ENCODE results near the gene TNXB. TPM values are rescaled to one million over a fixed set of nuclear protein-coding genes. Genes with fewer than 3 reads are reported as not detected.

TNXB gene
- total RNA-seq, 1 experiment from 2014 or later = 1.8 TPM

GRCh38 chr6:32140420-32141046 is 31.4 kb upstream of the TNXB start:
- TF ChIP-seq TCF7L2 (IDR thresholded peaks at IDR 0.05; ENCODE audit: low read depth, low read length) (no peak), CTCF (IDR thresholded peaks at IDR 0.05) (no peak), POLR2AphosphoS5 (IDR thresholded peaks at IDR 0.05; ENCODE audit: low read depth, low read length) (no peak), SIN3A (IDR thresholded peaks at IDR 0.05; ENCODE audit: borderline replicate concordance, insufficient read depth, low read depth, low read length) (no peak)
- TF ChIP-seq, protein P1, sequence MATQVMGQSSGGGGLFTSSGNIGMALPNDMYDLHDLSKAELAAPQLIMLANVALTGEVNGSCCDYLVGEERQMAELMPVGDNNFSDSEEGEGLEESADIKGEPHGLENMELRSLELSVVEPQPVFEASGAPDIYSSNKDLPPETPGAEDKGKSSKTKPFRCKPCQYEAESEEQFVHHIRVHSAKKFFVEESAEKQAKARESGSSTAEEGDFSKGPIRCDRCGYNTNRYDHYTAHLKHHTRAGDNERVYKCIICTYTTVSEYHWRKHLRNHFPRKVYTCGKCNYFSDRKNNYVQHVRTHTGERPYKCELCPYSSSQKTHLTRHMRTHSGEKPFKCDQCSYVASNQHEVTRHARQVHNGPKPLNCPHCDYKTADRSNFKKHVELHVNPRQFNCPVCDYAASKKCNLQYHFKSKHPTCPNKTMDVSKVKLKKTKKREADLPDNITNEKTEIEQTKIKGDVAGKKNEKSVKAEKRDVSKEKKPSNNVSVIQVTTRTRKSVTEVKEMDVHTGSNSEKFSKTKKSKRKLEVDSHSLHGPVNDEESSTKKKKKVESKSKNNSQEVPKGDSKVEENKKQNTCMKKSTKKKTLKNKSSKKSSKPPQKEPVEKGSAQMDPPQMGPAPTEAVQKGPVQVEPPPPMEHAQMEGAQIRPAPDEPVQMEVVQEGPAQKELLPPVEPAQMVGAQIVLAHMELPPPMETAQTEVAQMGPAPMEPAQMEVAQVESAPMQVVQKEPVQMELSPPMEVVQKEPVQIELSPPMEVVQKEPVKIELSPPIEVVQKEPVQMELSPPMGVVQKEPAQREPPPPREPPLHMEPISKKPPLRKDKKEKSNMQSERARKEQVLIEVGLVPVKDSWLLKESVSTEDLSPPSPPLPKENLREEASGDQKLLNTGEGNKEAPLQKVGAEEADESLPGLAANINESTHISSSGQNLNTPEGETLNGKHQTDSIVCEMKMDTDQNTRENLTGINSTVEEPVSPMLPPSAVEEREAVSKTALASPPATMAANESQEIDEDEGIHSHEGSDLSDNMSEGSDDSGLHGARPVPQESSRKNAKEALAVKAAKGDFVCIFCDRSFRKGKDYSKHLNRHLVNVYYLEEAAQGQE (IDR thresholded peaks at IDR 0.05; ENCODE audit: insufficient read depth in 1 of 2, low read depth in 2 of 2, low read length in 1 of 2) = no peak
- no TSS peak for BruUV-seq (replicated peaks)
- Histone ChIP-seq H3K27ac (ENCODE audit: low read length) (no peak overlapping the region), H3K27me3 (ENCODE audit: control insufficient read depth, insufficient read depth, low read length) (no peaks in the 10 kb centered on the region), H3K4me1 (ENCODE audit: control insufficient read depth, insufficient read depth, low read length) (no peaks in the 10 kb centered on the region), H3K9me3 (ENCODE audit: control insufficient read depth, insufficient read depth, low read depth, low read length) (no peaks in the 10 kb centered on the region), H3K36me3 (ENCODE audit: control insufficient read depth, insufficient read depth, low read length) (no peaks in the 10 kb centered on the region), H3K4me3 (ENCODE audit: low read depth in 2 of 2, low read length in 2 of 2) (no peak overlapping the region)
- ATAC-seq = no peak
- in situ Hi-C loops (cut with HindIII; ENCODE audit: low pct_unique_long_range_greater_than_20kb, low sequenced_read_pairs) (no loop called here), intact Hi-C loops (cut with micrococcal nuclease; ENCODE audit: unreplicated experiment) (no loop called here)
- POLR2A ChIA-PET = interaction anchor here (0.6 kb wide), 1 partner anchor 1136 kb away, joined by 8 read pairs; no protein-coding TSS in a partner anchor
- CTCF ChIA-PET = no interaction called here
- DNase-seq (ENCODE audit: low read depth, low spot score) = no peak

DNA sequence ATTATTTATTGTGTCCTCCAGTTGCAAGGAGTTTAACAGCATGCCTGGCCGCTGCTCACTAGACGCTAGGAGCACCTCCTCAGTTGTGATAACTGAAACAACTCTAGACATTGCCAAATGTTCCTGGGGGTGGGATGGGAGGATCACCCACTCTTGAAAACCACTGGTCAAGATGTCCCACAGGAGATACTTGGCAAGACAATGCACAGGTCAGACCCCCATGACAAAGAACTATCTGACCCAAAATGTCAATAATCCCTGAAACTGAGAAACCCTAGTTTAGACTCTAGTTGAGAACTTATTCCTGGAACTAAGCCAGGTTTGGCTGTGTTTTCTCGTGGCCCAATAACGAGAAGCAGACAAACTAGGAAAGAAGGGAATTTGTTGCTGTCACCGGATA is 30.5 kb upstream of the TNXB start:
- in situ Hi-C loops (cut with HindIII; ENCODE audit: low pct_unique_long_range_greater_than_20kb, low sequenced_read_pairs) (no loop called here), intact Hi-C loops (cut with micrococcal nuclease; ENCODE audit: unreplicated experiment) (no loop called here)
- H3K9me3 ChIP-seq (ENCODE audit: control insufficient read depth, insufficient read depth, low read depth, low read length) = no peaks in the 10 kb centered on the region
- H3K4me1 ChIP-seq (ENCODE audit: control insufficient read depth, insufficient read depth, low read length) = no peaks in the 10 kb centered on the region
- DNase-seq (ENCODE audit: low read depth, low spot score) (no peak), ATAC-seq (no peak)
- ChIA-PET CTCF (no interaction called here), POLR2A (no interaction called here)
- TF ChIP-seq SIN3A (IDR thresholded peaks at IDR 0.05; ENCODE audit: borderline replicate concordance, insufficient read depth, low read depth, low read length) = no peak
- no peak for TF ChIP-seq TCF7L2 (IDR thresholded peaks at IDR 0.05; ENCODE audit: low read depth, low read length)
- TF ChIP-seq, protein P1 (IDR thresholded peaks at IDR 0.05; ENCODE audit: insufficient read depth in 1 of 2, low read depth in 2 of 2, low read length in 1 of 2) = no peak
- TF ChIP-seq CTCF (IDR thresholded peaks at IDR 0.05) = no peak
- TF ChIP-seq POLR2AphosphoS5 (IDR thresholded peaks at IDR 0.05; ENCODE audit: low read depth, low read length) = no peak
- no peak overlapping the region for H3K27ac ChIP-seq (ENCODE audit: low read length)
- no peaks in the 10 kb centered on the region for H3K27me3 ChIP-seq (ENCODE audit: control insufficient read depth, insufficient read depth, low read length)
- no peak overlapping the region for H3K4me3 ChIP-seq (ENCODE audit: low read depth in 2 of 2, low read length in 2 of 2)
- H3K36me3 ChIP-seq (ENCODE audit: control insufficient read depth, insufficient read depth, low read length) = no peaks in the 10 kb centered on the region
- BruUV-seq (replicated peaks) = no TSS peak
